WTC11 (cell line): ENCODE data around the gene FOXA2. TPM values are rescaled to one million over a fixed set of nuclear protein-coding genes. Genes with fewer than 3 reads are reported as not detected.

Experiments used
- ATAC-seq: fragments of 200-7000 bp; cut with Tn5 transposase; 2 replicates; pipeline ENCODE4 v1.10.0; 2021; ENCODE audit warnings: mild to moderate bottlenecking, moderate library complexity
- CTCF ChIA-PET: fragments of 300-600 bp; sonication (Branson Sonifier 250); formaldehyde crosslinking; loops from one replicate; lab custom pipeline; 2021; ENCODE audit warnings: antibody characterized with exemption; lab: Charles Lee
- POLR2A ChIA-PET: fragments of 350-600 bp; sonication (Branson Sonifier 250); formaldehyde crosslinking; loops from one replicate; lab custom pipeline; 2021; ENCODE audit warnings: antibody characterized with exemption; lab: Charles Lee
- DNase-seq: peaks from one replicate; pipeline ENCODE4 v3.0.0; 2021; ENCODE audit warnings: low spot score
- H3K27ac Mint-ChIP-seq: 2 replicates; pipeline ENCODE4 v1.8.0; 2021; ENCODE audit warnings: mixed read lengths
- H3K27me3 Mint-ChIP-seq: 2 replicates; pipeline ENCODE4 v1.8.0; 2021; ENCODE audit warnings: low read depth, mild to moderate bottlenecking, moderate library complexity, mixed read lengths
- H3K36me3 Mint-ChIP-seq: 2 replicates; pipeline ENCODE4 v1.8.0; 2021; ENCODE audit warnings: mixed read lengths
- H3K4me1 Mint-ChIP-seq: 2 replicates; pipeline ENCODE4 v1.8.0; 2022; ENCODE audit warnings: mixed read lengths
- H3K4me3 Mint-ChIP-seq: 2 replicates; pipeline ENCODE4 v1.8.0; 2021; ENCODE audit warnings: mild to moderate bottlenecking, moderate library complexity, mixed read lengths
- H3K9me3 Mint-ChIP-seq: 2 replicates; pipeline ENCODE4 v1.8.0; 2021; ENCODE audit warnings: mixed read lengths
- ATF1 ChIP-seq: sonication (generic); formaldehyde crosslinking; IDR thresholded peaks from 2 replicates; pipeline ENCODE4 v1.8.1; 2023; ENCODE audit warnings: mild to moderate bottlenecking, moderate library complexity, missing genetic modification reagents
- CREB1 ChIP-seq: sonication (generic); formaldehyde crosslinking; IDR thresholded peaks from 2 replicates; pipeline ENCODE4 v1.8.0; 2023; ENCODE audit warnings: mild to moderate bottlenecking, missing genetic modification reagents
- EMX1 ChIP-seq: fragments of 250-450 bp; sonication (Bioruptor Pico); IDR thresholded peaks from 2 replicates; pipeline ENCODE4 v1.8.0; 2021; ENCODE audit warnings: mild to moderate bottlenecking
- ETV6 ChIP-seq: sonication (generic); formaldehyde crosslinking; IDR thresholded peaks from 2 replicates; pipeline ENCODE4 v1.8.1; 2022; ENCODE audit warnings: mild to moderate bottlenecking, missing genetic modification reagents
- GABPB1 ChIP-seq: sonication (generic); formaldehyde crosslinking; IDR thresholded peaks from 2 replicates; pipeline ENCODE4 v1.8.1; 2023; ENCODE audit warnings: mild to moderate bottlenecking, missing genetic modification reagents
- GRHL2 ChIP-seq: fragments of 250-450 bp; sonication (Bioruptor Pico); IDR thresholded peaks from 2 replicates; pipeline ENCODE4 v1.8.0; 2022; ENCODE audit warnings: mild to moderate bottlenecking, moderate library complexity; ENCODE audit not compliant: insufficient replicate concordance, severe bottlenecking
- JAZF1 ChIP-seq: fragments of 250-450 bp; sonication (Bioruptor Pico); IDR thresholded peaks from 2 replicates; pipeline ENCODE4 v1.9.0; 2021; ENCODE audit warnings: moderate library complexity, mild to moderate bottlenecking, inconsistent platforms
- KAT7 ChIP-seq: sonication (generic); formaldehyde crosslinking; IDR thresholded peaks from 2 replicates; pipeline ENCODE4 v1.8.1; 2023; ENCODE audit warnings: missing genetic modification reagents, mild to moderate bottlenecking, borderline replicate concordance
- MYBL2 ChIP-seq: sonication (generic); formaldehyde crosslinking; IDR thresholded peaks from 2 replicates; pipeline ENCODE4 v1.8.1; 2023; ENCODE audit warnings: mild to moderate bottlenecking, moderate library complexity, missing genetic modification reagents
- NFYB ChIP-seq: sonication (generic); formaldehyde crosslinking; conservative IDR thresholded peaks from 2 replicates; pipeline ENCODE4 v1.8.0; 2022; ENCODE audit warnings: low read depth, missing genetic modification reagents
- NR2C2 ChIP-seq: sonication (generic); formaldehyde crosslinking; IDR thresholded peaks from 2 replicates; pipeline ENCODE4 v1.8.0; 2022; ENCODE audit warnings: mild to moderate bottlenecking, missing genetic modification reagents
- PRRX2 ChIP-seq: fragments of 250-450 bp; sonication (Bioruptor Pico); IDR thresholded peaks from 2 replicates; pipeline ENCODE4 v1.8.0; 2021; ENCODE audit warnings: mild to moderate bottlenecking
- RORB ChIP-seq: fragments of 250-450 bp; sonication (Bioruptor Pico); IDR thresholded peaks from 2 replicates; pipeline ENCODE4 v1.9.0; 2021; ENCODE audit warnings: mild to moderate bottlenecking
- SOX15 ChIP-seq: fragments of 250-450 bp; sonication (Bioruptor Pico); IDR thresholded peaks from 2 replicates; pipeline ENCODE4 v1.9.0; 2021; ENCODE audit warnings: mild to moderate bottlenecking
- TEAD1 ChIP-seq: sonication (generic); formaldehyde crosslinking; IDR thresholded peaks from 2 replicates; pipeline ENCODE4 v1.8.0; 2022; ENCODE audit warnings: mild to moderate bottlenecking, missing genetic modification reagents
- ZBTB21 ChIP-seq: sonication (generic); formaldehyde crosslinking; IDR thresholded peaks from 2 replicates; pipeline ENCODE4 v1.8.1; 2023; ENCODE audit warnings: mild to moderate bottlenecking, missing genetic modification reagents, borderline replicate concordance
- ZNF138 ChIP-seq: sonication (generic); formaldehyde crosslinking; conservative IDR thresholded peaks from 2 replicates; pipeline ENCODE4 v1.8.1; 2022; ENCODE audit warnings: mild to moderate bottlenecking, moderate library complexity, missing genetic modification reagents
- ZNF219 ChIP-seq: sonication (generic); formaldehyde crosslinking; IDR thresholded peaks from 2 replicates; pipeline ENCODE4 v1.8.0; 2023; ENCODE audit warnings: missing genetic modification reagents, mild to moderate bottlenecking, borderline replicate concordance
- ZNF416 ChIP-seq: fragments of 250-450 bp; sonication (Bioruptor Pico); IDR thresholded peaks from 2 replicates; pipeline ENCODE4 v1.9.0; 2021; ENCODE audit warnings: mild to moderate bottlenecking, inconsistent platforms
- total RNA-seq: library from RNA; stranded (reverse); gene quantifications from 3 replicates; pipeline ENCODE4 v1.2.3, GENCODE V29; 2021
- TF ChIP-seq, protein P1 (sequence below): fragments of 250-450 bp; sonication (Bioruptor Pico); IDR thresholded peaks from 2 replicates; pipeline ENCODE4 v1.9.0; 2021; ENCODE audit warnings: mild to moderate bottlenecking
- TF ChIP-seq, protein P2 (sequence below): sonication (generic); formaldehyde crosslinking; IDR thresholded peaks from 2 replicates; pipeline ENCODE4 v1.8.0; 2022; ENCODE audit warnings: mild to moderate bottlenecking, missing genetic modification reagents
- TF ChIP-seq, protein P3 (sequence below): sonication (generic); formaldehyde crosslinking; IDR thresholded peaks from 2 replicates; pipeline ENCODE4 v1.8.1; 2023; ENCODE audit warnings: mild to moderate bottlenecking, missing genetic modification reagents, moderate library complexity
- TF ChIP-seq, protein P4 (sequence below): sonication (generic); formaldehyde crosslinking; IDR thresholded peaks from 2 replicates; pipeline ENCODE4 v1.8.0; 2022; ENCODE audit warnings: mild to moderate bottlenecking, missing genetic modification reagents
- TF ChIP-seq, protein P5 (sequence below): sonication (generic); formaldehyde crosslinking; IDR thresholded peaks from 2 replicates; pipeline ENCODE4 v1.8.0; 2022; ENCODE audit warnings: mild to moderate bottlenecking, missing genetic modification reagents
- TF ChIP-seq, protein P6 (sequence below): sonication (generic); formaldehyde crosslinking; IDR thresholded peaks from 2 replicates; pipeline ENCODE4 v1.8.1; 2023; ENCODE audit warnings: mild to moderate bottlenecking, missing genetic modification reagents
- TF ChIP-seq, protein P7 (sequence below): sonication (generic); formaldehyde crosslinking; IDR thresholded peaks from 2 replicates; pipeline ENCODE4 v1.8.1; 2023; ENCODE audit warnings: mild to moderate bottlenecking, moderate library complexity, missing genetic modification reagents

The FOXA2 gene
- total RNA-seq, 1 experiment from 2014 or later = 3.1 TPM

DNA sequence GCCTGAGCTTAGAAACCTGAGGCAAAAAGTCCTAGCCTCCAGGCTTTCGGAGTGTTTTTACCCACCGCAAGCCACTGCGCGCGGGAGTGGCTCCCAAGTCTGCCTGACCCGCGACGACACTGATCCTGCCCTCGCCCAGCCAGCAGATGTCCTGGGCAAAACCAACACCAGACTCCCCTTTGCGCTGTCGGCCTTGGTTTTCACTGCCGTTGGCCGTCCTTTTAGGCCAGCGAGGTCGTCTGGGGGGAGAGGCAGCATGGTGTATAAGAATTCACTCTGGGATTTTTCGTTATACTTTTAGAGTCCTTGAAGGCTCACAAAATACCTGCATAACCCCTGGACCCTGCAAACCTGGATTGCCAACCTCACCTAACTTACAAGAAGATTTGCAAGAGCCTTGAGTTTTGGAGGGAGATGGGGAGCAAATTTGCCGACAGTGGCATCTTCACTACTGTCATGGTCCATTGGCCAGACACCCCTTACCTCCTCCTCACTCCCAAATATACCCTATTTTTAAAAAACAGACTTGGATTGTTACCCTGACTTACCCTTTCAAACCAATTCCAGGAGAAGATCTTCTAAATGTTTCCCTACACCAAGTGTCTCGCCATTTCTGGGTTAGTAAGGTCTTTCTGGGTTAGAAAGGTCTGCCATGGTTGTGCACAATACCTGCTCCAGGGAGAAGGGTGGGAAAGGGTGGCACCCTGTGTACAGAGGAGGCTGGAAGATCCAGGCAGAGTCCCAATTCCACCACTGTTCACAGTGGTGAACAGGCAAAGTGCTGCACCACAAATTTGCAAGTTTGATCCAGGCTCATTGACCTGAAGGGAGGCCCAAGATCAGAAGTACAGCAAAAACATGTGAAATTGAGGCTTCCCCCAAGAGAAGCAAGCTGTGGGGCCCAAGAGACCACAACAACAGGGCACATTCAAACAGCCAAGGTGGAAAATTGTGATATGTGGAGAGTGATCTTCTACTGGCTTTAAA is 4.4 kb downstream of the FOXA2 start:
- peaks cover 5% of the 10 kb centered on the region; the same call in 1 of the 2 replicates for H3K36me3 Mint-ChIP-seq
- H3K27ac Mint-ChIP-seq = no peak overlapping the region
- H3K4me3 Mint-ChIP-seq = peak overlapping the region; percentile 18; the same call in 1 of the 2 replicates
- peaks cover 94% of the 10 kb centered on the region for H3K27me3 Mint-ChIP-seq
- ChIA-PET CTCF (no interaction called here), POLR2A (no interaction called here)
- ATAC-seq (peak; percentile 0; the same call in 1 of the 2 replicates), DNase-seq (peak; percentile 45)
- no peak for TF ChIP-seq ZNF219 (CRISPR knock-in tag)
- no peak for TF ChIP-seq NFYB
- no peak for TF ChIP-seq ZBTB21 (CRISPR knock-in tag)
- no peak for TF ChIP-seq GRHL2 (CRISPR knock-in tag)
- TF ChIP-seq NR2C2 = no peak
- TF ChIP-seq JAZF1 (CRISPR knock-in tag) = no peak
- no peak for TF ChIP-seq ZNF138
- no peak for TF ChIP-seq ETV6
- TF ChIP-seq RORB = no peak
- TF ChIP-seq, protein P1, sequence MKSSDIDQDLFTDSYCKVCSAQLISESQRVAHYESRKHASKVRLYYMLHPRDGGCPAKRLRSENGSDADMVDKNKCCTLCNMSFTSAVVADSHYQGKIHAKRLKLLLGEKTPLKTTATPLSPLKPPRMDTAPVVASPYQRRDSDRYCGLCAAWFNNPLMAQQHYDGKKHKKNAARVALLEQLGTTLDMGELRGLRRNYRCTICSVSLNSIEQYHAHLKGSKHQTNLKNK (CRISPR knock-in tag) = no peak
- TF ChIP-seq MYBL2 (CRISPR knock-in tag) = no peak
- no peak for TF ChIP-seq KAT7
- TF ChIP-seq, protein P2, sequence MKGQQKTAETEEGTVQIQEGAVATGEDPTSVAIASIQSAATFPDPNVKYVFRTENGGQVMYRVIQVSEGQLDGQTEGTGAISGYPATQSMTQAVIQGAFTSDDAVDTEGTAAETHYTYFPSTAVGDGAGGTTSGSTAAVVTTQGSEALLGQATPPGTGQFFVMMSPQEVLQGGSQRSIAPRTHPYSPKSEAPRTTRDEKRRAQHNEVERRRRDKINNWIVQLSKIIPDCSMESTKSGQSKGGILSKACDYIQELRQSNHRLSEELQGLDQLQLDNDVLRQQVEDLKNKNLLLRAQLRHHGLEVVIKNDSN (CRISPR knock-in tag) = no peak
- TF ChIP-seq, protein P3, sequence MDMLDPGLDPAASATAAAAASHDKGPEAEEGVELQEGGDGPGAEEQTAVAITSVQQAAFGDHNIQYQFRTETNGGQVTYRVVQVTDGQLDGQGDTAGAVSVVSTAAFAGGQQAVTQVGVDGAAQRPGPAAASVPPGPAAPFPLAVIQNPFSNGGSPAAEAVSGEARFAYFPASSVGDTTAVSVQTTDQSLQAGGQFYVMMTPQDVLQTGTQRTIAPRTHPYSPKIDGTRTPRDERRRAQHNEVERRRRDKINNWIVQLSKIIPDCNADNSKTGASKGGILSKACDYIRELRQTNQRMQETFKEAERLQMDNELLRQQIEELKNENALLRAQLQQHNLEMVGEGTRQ (CRISPR knock-in tag) = no peak
- no peak for TF ChIP-seq ATF1 (CRISPR knock-in tag)
- TF ChIP-seq PRRX2 (CRISPR knock-in tag) = no peak
- TF ChIP-seq SOX15 (CRISPR knock-in tag) = no peak
- TF ChIP-seq, protein P4, sequence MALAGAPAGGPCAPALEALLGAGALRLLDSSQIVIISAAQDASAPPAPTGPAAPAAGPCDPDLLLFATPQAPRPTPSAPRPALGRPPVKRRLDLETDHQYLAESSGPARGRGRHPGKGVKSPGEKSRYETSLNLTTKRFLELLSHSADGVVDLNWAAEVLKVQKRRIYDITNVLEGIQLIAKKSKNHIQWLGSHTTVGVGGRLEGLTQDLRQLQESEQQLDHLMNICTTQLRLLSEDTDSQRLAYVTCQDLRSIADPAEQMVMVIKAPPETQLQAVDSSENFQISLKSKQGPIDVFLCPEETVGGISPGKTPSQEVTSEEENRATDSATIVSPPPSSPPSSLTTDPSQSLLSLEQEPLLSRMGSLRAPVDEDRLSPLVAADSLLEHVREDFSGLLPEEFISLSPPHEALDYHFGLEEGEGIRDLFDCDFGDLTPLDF (CRISPR knock-in tag) = no peak
- TF ChIP-seq GABPB1 = no peak
- H3K9me3 Mint-ChIP-seq = no peaks in the 10 kb centered on the region
- peaks cover 62% of the 10 kb centered on the region for H3K4me1 Mint-ChIP-seq

DNA sequence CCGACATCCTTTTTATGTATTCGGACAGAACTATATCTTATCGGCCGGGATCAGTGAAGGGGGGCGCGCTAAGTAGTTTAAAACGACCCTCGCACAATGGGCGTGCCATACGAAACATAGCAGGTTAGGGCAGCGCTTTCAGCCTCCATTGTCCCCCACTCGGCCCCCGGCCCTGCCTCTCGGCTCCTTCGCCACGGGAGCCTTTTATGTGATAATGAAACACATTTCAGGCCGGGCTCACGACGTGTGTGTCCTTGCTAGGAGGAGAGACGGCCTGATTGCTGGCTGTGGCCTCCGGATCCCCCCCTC is 5.3 kb downstream of the FOXA2 start:
- H3K4me1 Mint-ChIP-seq = peaks cover 68% of the 10 kb centered on the region
- H3K9me3 Mint-ChIP-seq = no peaks in the 10 kb centered on the region
- TF ChIP-seq ZNF416 (CRISPR knock-in tag) (no peak), JAZF1 (CRISPR knock-in tag) (no peak), CREB1 (CRISPR knock-in tag) (no peak), GABPB1 (no peak), KAT7 (no peak), TEAD1 (CRISPR knock-in tag) (peak; percentile 18; the same call in 1 of the 2 replicates), EMX1 (CRISPR knock-in tag) (no peak), ATF1 (CRISPR knock-in tag) (no peak)
- TF ChIP-seq, protein P5, sequence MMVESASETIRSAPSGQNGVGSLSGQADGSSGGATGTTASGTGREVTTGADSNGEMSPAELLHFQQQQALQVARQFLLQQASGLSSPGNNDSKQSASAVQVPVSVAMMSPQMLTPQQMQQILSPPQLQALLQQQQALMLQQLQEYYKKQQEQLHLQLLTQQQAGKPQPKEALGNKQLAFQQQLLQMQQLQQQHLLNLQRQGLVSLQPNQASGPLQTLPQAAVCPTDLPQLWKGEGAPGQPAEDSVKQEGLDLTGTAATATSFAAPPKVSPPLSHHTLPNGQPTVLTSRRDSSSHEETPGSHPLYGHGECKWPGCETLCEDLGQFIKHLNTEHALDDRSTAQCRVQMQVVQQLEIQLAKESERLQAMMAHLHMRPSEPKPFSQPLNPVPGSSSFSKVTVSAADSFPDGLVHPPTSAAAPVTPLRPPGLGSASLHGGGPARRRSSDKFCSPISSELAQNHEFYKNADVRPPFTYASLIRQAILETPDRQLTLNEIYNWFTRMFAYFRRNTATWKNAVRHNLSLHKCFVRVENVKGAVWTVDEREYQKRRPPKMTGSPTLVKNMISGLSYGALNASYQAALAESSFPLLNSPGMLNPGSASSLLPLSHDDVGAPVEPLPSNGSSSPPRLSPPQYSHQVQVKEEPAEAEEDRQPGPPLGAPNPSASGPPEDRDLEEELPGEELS (CRISPR knock-in tag) = peak; percentile 68; the same call in 1 of the 2 replicates
- TF ChIP-seq, protein P6, sequence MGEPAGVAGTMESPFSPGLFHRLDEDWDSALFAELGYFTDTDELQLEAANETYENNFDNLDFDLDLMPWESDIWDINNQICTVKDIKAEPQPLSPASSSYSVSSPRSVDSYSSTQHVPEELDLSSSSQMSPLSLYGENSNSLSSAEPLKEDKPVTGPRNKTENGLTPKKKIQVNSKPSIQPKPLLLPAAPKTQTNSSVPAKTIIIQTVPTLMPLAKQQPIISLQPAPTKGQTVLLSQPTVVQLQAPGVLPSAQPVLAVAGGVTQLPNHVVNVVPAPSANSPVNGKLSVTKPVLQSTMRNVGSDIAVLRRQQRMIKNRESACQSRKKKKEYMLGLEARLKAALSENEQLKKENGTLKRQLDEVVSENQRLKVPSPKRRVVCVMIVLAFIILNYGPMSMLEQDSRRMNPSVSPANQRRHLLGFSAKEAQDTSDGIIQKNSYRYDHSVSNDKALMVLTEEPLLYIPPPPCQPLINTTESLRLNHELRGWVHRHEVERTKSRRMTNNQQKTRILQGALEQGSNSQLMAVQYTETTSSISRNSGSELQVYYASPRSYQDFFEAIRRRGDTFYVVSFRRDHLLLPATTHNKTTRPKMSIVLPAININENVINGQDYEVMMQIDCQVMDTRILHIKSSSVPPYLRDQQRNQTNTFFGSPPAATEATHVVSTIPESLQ = no peak
- TF ChIP-seq, protein P7, sequence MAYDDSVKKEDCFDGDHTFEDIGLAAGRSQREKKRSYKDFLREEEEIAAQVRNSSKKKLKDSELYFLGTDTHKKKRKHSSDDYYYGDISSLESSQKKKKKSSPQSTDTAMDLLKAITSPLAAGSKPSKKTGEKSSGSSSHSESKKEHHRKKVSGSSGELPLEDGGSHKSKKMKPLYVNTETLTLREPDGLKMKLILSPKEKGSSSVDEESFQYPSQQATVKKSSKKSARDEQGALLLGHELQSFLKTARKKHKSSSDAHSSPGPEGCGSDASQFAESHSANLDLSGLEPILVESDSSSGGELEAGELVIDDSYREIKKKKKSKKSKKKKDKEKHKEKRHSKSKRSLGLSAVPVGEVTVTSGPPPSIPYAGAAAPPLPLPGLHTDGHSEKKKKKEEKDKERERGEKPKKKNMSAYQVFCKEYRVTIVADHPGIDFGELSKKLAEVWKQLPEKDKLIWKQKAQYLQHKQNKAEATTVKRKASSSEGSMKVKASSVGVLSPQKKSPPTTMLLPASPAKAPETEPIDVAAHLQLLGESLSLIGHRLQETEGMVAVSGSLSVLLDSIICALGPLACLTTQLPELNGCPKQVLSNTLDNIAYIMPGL = no peak

More for the DNA sequence above, 5.3 kb downstream of the FOXA2 start:
- ATAC-seq (peak; percentile 31), DNase-seq (peak; percentile 81)
- ChIA-PET CTCF (interaction anchor here (1.4 to 2.2 kb wide), 6 partner anchors 7 to 245 kb away, joined by 4 to 33 read pairs (median 10); no protein-coding TSS in a partner anchor), POLR2A (no interaction called here)
- H3K36me3 Mint-ChIP-seq = peaks cover 5% of the 10 kb centered on the region; the same call in 1 of the 2 replicates
- no peak overlapping the region for H3K27ac Mint-ChIP-seq
- peaks cover 100% of the 10 kb centered on the region for H3K27me3 Mint-ChIP-seq
- peak overlapping the region; percentile 61 for H3K4me3 Mint-ChIP-seq
